Colon (tissue), 2 donors: ENCODE data around the gene TGFB1.
"Not testable (repeated sequence)": the region's sequence is repeated elsewhere in the genome, so short reads cannot be mapped to it uniquely, and the experiment has no call there.

Source experiments
- FAIRE-seq: peaks from 2 replicates; lab custom pipeline; 2012; peaks lifted over from hg19 to GRCh38; lab: Jason Lieb, UNC
- donor health status: control.
- donor health status: control.

Gene TGFB1

DNA sequence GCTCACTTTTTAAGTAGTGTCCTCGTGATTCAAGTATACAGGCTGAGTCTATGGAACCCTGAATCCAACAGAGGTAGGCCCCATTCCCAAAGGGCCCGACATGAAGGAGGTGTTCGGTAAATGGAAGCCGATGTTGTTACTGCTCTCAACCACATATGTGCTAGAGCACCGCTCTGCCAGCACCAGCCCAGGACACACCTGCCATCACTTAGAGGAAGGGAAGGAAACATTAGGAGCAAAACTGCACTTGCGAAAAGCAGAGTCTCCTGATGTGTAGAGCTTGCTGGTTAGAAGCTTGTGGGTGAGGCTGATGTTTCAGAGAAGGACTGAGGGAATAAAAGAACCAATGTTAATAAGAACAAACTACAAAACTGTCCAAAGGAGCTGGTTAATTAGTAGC lies 53.2 kb downstream of the TGFB1 start:
- no peak for FAIRE-seq

DNA sequence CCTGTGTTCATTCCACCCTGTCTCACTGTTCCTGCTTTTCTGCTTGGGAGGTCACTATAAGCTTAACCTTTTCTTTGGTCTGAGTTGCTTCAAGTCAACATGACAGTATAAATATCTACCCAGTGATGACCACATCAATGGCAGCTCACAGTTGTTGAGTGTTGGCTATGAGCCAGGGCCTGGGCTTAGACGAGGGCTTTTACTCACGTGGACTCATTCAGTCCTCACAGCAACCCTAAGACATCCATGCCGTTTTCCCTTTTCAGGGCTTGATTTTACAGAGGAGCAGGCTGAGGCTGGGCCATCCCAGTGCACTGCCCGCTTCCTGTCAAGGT lies 54.0 kb downstream of the TGFB1 start:
- no peak for FAIRE-seq

DNA sequence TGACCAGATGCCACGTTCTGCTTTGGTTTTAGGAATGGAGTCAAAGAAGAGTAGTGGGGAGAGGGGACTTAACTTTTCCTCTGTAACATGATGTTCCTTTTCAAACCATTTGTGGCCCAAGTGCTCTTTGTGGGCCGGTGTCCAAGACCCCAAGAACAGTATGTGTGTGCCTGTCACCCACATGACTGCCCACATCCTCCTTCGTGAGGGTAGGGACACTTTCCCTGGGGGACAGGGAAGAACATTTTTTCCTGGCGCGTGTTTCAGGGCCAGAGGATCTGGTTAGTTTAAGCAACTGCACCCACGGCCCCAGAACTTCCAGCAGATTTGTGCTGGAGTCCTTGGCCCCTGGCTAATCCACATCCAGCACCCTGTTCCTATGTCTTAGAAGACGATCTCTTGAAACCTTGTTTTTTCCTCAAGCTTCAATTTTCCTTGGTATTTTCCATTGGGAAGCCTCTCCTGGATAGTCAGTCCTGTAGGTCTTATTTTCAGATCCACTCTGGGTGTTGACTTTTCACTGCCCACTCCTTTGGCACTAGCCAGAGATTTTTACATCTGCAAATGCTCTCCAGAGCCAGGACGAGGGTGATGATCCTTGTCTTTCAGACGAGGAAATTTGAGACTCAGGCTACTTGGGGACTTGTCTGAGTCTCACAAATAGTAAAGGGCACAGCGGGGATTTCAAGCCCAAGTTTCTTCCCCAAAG lies 54.5 kb downstream of the TGFB1 start:
- FAIRE-seq = no peak

DNA sequence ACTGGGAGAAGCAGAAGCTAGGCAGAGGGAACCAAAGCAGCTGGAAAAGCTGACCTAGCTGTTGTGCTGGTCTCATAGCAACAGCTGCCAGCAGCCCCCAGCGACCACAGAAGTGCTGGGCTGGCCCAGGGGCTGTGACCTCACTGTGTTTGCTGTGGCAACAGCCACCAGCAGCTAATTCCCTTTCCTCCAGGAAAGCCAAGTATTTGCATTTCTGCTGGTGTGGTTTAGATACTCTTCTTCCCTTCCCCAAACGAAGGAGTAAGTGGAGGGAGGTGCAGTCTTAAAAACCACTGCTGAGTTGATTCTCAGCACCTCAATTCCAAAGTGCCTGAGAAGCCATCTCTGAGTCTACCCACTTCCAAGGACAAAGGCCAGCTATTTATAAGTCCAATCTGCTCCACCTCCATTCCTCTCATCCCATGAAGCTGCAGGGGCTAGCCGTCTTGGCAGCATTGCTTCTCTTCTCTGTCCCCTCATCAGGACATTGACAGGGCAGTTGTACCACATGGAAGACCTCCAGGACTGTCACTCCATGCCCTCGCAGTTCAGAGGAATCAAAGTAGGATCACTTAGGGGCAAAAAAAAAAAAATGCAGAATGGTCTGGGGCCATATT lies 55.3 kb downstream of the TGFB1 start:
- no peak for FAIRE-seq

DNA sequence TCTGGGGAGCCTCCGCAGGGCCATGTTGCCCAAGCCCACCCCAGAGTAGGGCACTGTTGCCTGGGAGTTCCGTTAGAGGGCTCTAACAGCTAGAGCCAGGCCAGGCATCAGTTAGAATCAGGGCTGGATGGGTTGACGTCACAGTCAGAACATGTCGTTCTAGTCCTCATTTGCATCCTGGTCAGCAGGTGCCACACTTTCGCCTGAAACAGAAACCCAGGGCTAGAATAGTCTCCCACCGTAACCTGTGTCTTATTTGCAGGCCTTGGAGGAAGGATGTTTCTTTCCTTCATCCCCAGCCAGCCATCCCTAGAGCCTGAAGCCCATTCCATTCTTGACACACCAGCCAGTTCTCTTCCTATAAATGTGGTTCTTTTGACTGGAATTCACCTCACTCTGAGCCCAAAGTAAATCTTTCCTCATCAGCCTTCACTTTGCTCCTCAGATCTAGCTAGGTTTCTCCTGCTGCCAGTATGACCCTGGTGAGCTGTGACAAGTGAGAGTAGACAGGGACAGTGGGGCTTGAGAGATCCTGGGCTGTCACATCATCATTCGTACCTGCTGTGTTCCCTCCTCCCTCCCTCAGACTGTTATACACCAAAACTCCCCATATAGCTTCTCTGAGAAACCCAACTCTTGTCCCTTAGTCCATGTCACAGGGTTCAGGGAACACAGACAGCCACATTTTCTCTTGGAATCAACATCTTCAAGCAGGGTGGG lies 55.9 kb downstream of the TGFB1 start:
- no peak for FAIRE-seq

DNA sequence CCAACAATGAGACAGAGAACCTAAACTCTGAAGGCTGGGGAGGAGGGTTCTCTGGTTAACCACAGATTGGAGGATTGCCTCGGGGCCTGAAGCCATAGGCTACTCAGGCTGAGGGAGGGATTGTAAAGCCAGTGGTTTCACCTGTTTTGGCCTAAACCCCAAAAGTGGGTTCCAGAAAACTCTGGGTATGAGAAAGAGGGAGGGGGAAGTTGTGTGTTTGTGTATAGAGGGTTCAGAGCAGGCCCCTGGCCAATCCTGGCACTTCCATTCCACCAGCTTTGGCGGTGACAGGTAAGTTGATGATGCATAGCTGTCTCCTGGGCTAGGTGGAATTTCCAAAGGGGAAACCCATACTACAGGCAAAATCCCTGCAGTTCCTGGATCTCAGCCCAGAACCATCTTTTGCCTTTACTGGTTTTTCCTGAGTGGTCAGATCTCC lies 57.3 kb downstream of the TGFB1 start:
- FAIRE-seq = no peak

DNA sequence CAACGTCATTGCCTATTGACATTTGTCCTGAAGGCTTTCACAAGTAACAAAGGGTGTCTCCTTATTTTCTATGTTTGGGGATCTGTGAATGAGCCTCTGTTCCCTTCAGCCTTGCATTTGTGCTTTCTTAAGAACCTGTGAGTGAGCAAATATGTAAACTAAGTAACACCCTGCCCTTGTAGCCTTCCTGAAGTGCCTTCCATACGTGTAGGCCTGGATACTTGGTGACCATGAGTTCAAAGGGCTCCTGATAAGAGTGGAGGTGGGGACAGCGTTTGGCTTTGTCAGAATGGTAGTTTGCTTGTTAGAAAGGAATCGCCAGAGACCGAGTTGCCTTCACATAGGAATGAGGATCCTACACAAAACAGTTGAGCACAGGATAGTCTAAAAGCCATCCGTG lies 58.2 kb downstream of the TGFB1 start:
- no peak for FAIRE-seq

DNA sequence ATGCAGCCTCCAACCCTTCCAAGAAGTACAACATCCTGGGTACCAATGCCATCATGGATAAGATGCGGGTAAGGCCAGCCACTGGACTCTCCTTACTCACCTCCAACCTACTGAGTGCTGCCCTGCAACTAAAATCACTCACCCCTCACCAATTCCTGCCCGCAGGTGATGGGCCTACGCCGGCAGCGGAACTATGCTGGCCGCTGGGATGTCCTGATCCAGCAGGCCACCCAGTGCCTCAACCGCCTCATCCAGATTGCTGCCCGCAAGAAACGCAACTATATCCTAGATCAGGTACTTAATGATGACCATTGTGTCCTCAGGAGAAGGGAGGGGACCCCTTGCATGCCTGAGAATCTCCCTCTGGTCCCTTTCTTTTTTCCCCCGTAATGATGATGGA lies 59.3 kb downstream of the TGFB1 start:
- no peak for FAIRE-seq

DNA sequence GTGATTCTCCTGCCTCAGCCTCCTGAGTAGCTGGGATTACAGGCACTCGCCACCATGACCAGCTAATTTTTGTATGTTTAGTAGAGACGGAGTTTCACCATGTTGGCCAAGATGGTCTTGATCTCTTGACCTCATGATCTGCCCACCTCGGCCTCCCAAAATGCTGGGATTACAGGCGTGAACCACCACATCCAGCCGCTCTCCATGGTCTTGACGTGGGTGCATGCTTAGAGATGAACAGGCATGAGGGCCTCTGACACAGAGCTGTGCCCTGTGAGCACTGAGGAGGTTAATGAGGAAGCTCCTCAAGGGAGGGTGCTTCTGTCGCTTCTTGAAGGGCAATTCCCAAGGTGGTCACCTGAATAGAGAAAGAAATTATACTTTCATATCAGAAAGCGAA lies 63.9 kb downstream of the TGFB1 start:
- not testable (repeated sequence) for FAIRE-seq

DNA sequence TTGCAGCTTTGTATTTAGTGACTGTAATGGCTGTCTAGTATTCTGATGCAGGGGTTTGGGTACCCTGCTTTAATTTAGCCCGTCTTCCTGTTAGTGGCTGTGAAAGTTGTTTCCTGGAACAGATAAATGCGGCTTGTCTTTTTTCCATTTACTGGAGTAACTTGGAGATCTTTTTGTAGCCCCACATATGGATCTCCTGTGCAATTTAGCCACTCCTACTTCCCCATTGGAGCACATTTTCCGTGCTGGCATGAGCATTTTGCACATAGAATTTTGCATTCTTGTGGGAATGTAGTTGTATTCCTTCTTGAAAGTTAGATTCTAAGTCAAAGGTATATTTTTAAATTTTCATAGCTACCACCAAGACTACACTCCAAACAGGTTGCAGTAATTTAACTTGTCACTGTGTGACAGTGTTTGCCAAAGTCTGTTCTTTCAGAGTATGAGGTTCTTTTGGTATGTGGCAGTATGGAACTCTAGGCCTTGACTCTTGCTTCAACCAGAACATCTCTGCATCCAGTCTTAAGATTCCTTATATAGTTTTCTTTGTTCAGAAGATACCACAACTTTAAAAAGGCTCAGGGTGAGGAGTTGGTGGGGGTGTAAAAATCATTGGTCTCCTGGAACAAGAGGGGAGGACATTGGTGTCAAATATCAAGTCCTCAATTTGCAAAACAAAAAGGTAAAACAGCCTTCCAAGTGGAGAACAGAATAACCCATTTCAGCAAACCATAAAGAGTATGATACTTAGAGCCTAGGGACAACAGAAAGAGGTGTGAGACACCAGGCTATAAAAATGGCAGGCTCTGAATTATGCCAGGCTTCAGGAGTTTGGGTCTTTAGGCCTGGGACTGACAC lies 64.8 kb downstream of the TGFB1 start:
- FAIRE-seq = no peak
